DOHH2 (cell line): ENCODE data around the gene ELOB.
A peak's percentile ranks its signal among the peaks of the same experiment; 100 is the strongest.

ENCODE experiments used
- H3F3A ChIP-seq: fragments of 200-600 bp; sonication (generic), shearing (Covaris generic); 2 replicates; pipeline ENCODE4 v1.6.0; 2016; ENCODE audit warnings: antibody characterized with exemption, mild to moderate bottlenecking; ENCODE audit not compliant: control insufficient read depth, insufficient read depth
- H3K27ac ChIP-seq: fragments of 200-600 bp; sonication (generic); 2 replicates; pipeline ENCODE4 v1.5.1; 2014; ENCODE audit warnings: low read depth, mild to moderate bottlenecking, low read length, moderate library complexity
- H3K27me3 ChIP-seq: fragments of 200-600 bp; sonication (generic); 2 replicates; pipeline ENCODE4 v1.6.1; 2014; ENCODE audit warnings: mild to moderate bottlenecking, low read length, mixed read lengths; ENCODE audit not compliant: control insufficient read depth
- H3K36me3 ChIP-seq: fragments of 200-600 bp; sonication (generic); 2 replicates; pipeline ENCODE4 v1.6.1; 2014; ENCODE audit warnings: mild to moderate bottlenecking, low read length, moderate library complexity, mixed read lengths; ENCODE audit not compliant: control insufficient read depth
- H3K4me1 ChIP-seq: fragments of 200-600 bp; sonication (generic); 2 replicates; pipeline ENCODE4 v1.6.1; 2014; ENCODE audit warnings: mild to moderate bottlenecking, low read length, mixed read lengths; ENCODE audit not compliant: control insufficient read depth
- H3K4me2 ChIP-seq: fragments of 200-600 bp; sonication (generic); 2 replicates; pipeline ENCODE4 v1.6.0; 2014; ENCODE audit warnings: mild to moderate bottlenecking, low read length, moderate library complexity
- H3K4me3 ChIP-seq: fragments of 200-600 bp; sonication (generic); 2 replicates; pipeline ENCODE4 v1.5.1; 2014; ENCODE audit warnings: mild to moderate bottlenecking, low read length, mixed read lengths
- H3K79me2 ChIP-seq: fragments of 200-600 bp; sonication (generic); 2 replicates; pipeline ENCODE4 v1.6.1; 2014; ENCODE audit warnings: mild to moderate bottlenecking, low read length, mixed read lengths; ENCODE audit not compliant: control insufficient read depth
- H3K9me2 ChIP-seq: fragments of 200-600 bp; sonication (generic); replicated peaks from 2 replicates; pipeline ENCODE4 v1.6.1; 2014; ENCODE audit warnings: mild to moderate bottlenecking, low read length, mixed read lengths; ENCODE audit not compliant: control insufficient read depth
- H3K9me3 ChIP-seq: fragments of 200-600 bp; sonication (generic); 2 replicates; pipeline ENCODE4 v1.6.1; 2014; ENCODE audit warnings: antibody characterized with exemption, low read length, mixed read lengths; ENCODE audit not compliant: control insufficient read depth, insufficient read depth
- H4K20me1 ChIP-seq: fragments of 200-600 bp; sonication (generic); 2 replicates; pipeline ENCODE4 v1.6.0; 2014; ENCODE audit warnings: low read depth, mild to moderate bottlenecking, antibody characterized with exemption, low read length, moderate library complexity; ENCODE audit not compliant: control insufficient read depth, insufficient read depth
- EZH2phosphoT487 ChIP-seq: fragments of 200-600 bp; sonication (generic); IDR thresholded peaks from 2 replicates; pipeline ENCODE4 v1.6.1; 2017; ENCODE audit warnings: borderline replicate concordance, mild to moderate bottlenecking, antibody characterized with exemption, low read length, moderate library complexity, mixed read lengths
- TF ChIP-seq, protein P1 (sequence below): fragments of 200-600 bp; sonication (generic); IDR thresholded peaks from one replicate; pipeline ENCODE4 v1.5.1; 2014; ENCODE audit warnings: antibody characterized with exemption, mild to moderate bottlenecking, low read depth, low read length; ENCODE audit not compliant: poor library complexity, severe bottlenecking

ELOB gene

DNA sequence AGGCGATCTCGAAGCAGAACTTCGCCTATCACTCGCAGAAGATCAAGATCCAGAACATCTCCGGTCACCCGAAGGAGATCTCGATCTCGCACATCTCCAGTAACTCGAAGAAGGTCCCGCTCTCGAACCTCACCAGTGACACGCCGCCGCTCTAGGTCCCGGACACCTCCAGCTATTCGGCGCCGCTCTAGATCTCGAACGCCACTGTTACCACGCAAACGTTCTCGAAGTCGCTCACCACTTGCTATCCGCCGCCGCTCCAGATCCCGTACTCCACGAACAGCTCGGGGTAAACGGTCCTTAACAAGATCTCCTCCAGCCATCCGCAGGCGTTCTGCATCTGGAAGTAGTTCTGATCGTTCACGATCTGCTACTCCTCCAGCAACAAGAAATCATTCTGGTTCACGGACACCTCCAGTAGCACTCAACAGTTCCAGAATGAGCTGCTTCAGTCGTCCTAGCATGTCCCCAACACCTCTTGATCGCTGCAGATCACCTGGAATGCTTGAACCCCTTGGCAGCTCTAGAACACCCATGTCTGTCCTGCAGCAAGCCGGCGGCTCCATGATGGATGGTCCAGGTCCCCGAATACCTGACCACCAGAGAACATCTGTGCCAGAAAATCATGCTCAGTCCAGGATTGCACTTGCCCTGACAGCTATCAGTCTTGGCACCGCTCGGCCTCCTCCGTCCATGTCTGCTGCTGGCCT is 10.5 kb downstream of the ELOB start:
- peaks cover 19% of the 10 kb centered on the region for H3F3A ChIP-seq
- peaks cover 71% of the 10 kb centered on the region for H3K79me2 ChIP-seq
- no peaks in the 10 kb centered on the region for H3K27me3 ChIP-seq
- H3K4me2 ChIP-seq, result no peak overlapping the region
- TF ChIP-seq EZH2phosphoT487, result no peak
- TF ChIP-seq, protein P1, sequence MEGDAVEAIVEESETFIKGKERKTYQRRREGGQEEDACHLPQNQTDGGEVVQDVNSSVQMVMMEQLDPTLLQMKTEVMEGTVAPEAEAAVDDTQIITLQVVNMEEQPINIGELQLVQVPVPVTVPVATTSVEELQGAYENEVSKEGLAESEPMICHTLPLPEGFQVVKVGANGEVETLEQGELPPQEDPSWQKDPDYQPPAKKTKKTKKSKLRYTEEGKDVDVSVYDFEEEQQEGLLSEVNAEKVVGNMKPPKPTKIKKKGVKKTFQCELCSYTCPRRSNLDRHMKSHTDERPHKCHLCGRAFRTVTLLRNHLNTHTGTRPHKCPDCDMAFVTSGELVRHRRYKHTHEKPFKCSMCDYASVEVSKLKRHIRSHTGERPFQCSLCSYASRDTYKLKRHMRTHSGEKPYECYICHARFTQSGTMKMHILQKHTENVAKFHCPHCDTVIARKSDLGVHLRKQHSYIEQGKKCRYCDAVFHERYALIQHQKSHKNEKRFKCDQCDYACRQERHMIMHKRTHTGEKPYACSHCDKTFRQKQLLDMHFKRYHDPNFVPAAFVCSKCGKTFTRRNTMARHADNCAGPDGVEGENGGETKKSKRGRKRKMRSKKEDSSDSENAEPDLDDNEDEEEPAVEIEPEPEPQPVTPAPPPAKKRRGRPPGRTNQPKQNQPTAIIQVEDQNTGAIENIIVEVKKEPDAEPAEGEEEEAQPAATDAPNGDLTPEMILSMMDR, result no peak
- no peaks in the 10 kb centered on the region for H3K9me2 ChIP-seq
- H4K20me1 ChIP-seq, result peaks cover 16% of the 10 kb centered on the region; the same call in 1 of the 2 replicates
- H3K4me3 ChIP-seq, result no peak overlapping the region
- peaks cover 100% of the 10 kb centered on the region for H3K36me3 ChIP-seq
- H3K9me3 ChIP-seq, result no peaks in the 10 kb centered on the region
- no peak overlapping the region for H3K27ac ChIP-seq
- H3K4me1 ChIP-seq, result no peaks in the 10 kb centered on the region

DNA sequence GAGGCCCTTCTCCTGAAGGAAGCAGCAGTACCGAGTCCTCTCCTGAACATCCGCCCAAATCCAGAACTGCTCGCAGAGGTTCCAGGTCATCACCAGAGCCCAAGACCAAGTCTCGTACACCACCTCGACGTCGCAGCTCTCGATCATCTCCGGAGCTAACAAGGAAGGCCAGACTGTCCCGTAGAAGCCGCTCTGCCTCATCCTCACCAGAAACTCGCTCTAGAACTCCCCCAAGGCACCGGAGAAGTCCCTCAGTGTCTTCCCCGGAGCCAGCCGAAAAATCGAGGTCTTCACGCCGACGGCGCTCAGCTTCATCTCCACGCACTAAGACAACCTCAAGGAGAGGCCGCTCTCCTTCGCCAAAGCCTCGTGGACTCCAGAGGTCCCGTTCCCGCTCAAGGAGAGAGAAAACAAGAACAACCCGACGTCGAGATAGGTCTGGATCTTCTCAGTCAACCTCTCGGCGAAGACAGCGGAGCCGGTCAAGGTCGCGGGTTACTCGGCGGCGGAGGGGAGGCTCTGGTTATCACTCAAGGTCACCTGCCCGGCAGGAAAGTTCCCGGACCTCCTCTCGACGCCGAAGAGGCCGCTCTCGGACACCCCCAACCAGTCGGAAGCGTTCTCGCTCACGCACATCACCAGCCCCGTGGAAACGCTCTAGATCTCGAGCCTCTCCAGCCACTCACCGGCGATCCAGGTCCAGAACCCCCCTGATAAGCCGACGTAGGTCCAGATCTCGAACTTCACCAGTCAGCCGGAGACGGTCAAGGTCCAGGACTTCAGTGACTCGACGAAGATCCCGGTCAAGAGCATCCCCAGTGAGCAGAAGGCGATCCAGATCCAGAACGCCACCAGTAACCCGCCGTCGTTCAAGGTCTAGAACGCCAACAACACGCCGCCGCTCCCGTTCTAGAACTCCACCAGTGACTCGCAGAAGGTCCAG is 11.3 kb downstream of the ELOB start:
- peaks cover 76% of the 10 kb centered on the region for H3K79me2 ChIP-seq
- no peak overlapping the region for H3K4me2 ChIP-seq
- H3K9me2 ChIP-seq, result no peaks in the 10 kb centered on the region
- H3K9me3 ChIP-seq, result no peaks in the 10 kb centered on the region
- H3F3A ChIP-seq, result peaks cover 16% of the 10 kb centered on the region
- TF ChIP-seq, protein P1, result no peak
- TF ChIP-seq EZH2phosphoT487, result no peak
- H3K27me3 ChIP-seq, result no peaks in the 10 kb centered on the region
- H3K27ac ChIP-seq, result no peak overlapping the region
- no peaks in the 10 kb centered on the region for H3K4me1 ChIP-seq
- peaks cover 100% of the 10 kb centered on the region for H3K36me3 ChIP-seq
- peaks cover 16% of the 10 kb centered on the region; the same call in 1 of the 2 replicates for H4K20me1 ChIP-seq
- no peak overlapping the region for H3K4me3 ChIP-seq

- Histone ChIP-seq H3K9me2 (no peaks in the 10 kb centered on the region), H4K20me1 (peaks cover 16% of the 10 kb centered on the region; the same call in 1 of the 2 replicates), H3K27ac (no peak overlapping the region), H3K36me3 (peaks cover 100% of the 10 kb centered on the region), H3K9me3 (no peaks in the 10 kb centered on the region), H3K4me2 (no peak overlapping the region), H3K4me1 (no peaks in the 10 kb centered on the region), H3K79me2 (peaks cover 86% of the 10 kb centered on the region), H3F3A (peaks cover 16% of the 10 kb centered on the region; the same call in 1 of the 2 replicates), H3K4me3 (no peak overlapping the region), H3K27me3 (no peaks in the 10 kb centered on the region)
- TF ChIP-seq EZH2phosphoT487, result no peak
- TF ChIP-seq, protein P1, result peak; percentile 33
These were observed 12.4 kb downstream of the ELOB start for GRCh38 chr16:2764718-2765117.
